IMR-90 (cell line): ENCODE data around the gene CNTFR. TPM values are rescaled to one million over a fixed set of nuclear protein-coding genes. Genes with fewer than 3 reads are reported as not detected.

Experiments
- ATAC-seq: fragments of 200-7000 bp; cut with Tn5 transposase; 2 replicates; pipeline ENCODE4 v1.9.1; 2020; ENCODE audit warnings: low read depth, mild to moderate bottlenecking, moderate library complexity
- BruUV-seq: library from RNA; stranded (reverse); fragments of 400-500 nt; replicated peaks from 2 replicates; lab custom pipeline; 2021; lab: Mats Ljungman, UMichigan
- CTCF ChIA-PET: fragments of 300-600 bp; formaldehyde crosslinking; extraction: SDS; loops from one replicate; lab custom pipeline; 2021; ENCODE audit warnings: antibody characterized with exemption; lab: Yijun Ruan, JAX
- POLR2A ChIA-PET: fragments of 300-600 bp; sonication (Branson Sonifier 250); formaldehyde crosslinking; loops from one replicate; lab custom pipeline; 2022; ENCODE audit warnings: antibody characterized with exemption; ENCODE audit not compliant: unreplicated experiment; lab: Charles Lee
- DNase-seq: peaks from one replicate; pipeline ENCODE4 v3.0.0; 2013
- H2AFZ ChIP-seq: replicated peaks from 2 replicates; pipeline ENCODE3; 2013; ENCODE audit warnings: low read length, mild to moderate bottlenecking; ENCODE audit not compliant: poor library complexity
- H2AK5ac ChIP-seq: 2 replicates; pipeline ENCODE4 v1.6.1; 2013; ENCODE audit warnings: low read depth, low read length, inconsistent platforms
- H2AK9ac ChIP-seq: replicated peaks from 2 replicates; pipeline ENCODE3; 2013; ENCODE audit warnings: mild to moderate bottlenecking, low read depth, low read length, moderate library complexity; ENCODE audit not compliant: poor library complexity
- H2BK120ac ChIP-seq: 2 replicates; pipeline ENCODE4 v1.6.1; 2013; ENCODE audit warnings: low read depth, low read length, inconsistent platforms
- H2BK15ac ChIP-seq: 3 replicates; pipeline ENCODE4 v1.6.1; 2013; ENCODE audit warnings: low read depth, low read length, inconsistent platforms
- H2BK20ac ChIP-seq: 2 replicates; pipeline ENCODE4 v1.6.1; 2013; ENCODE audit warnings: low read depth, mild to moderate bottlenecking, inconsistent platforms, low read length, moderate library complexity
- H2BK5ac ChIP-seq: 2 replicates; pipeline ENCODE4 v1.6.1; 2013; ENCODE audit warnings: mild to moderate bottlenecking, low read depth, low read length, inconsistent platforms; ENCODE audit not compliant: poor library complexity, severe bottlenecking
- H3K14ac ChIP-seq: replicated peaks from 2 replicates; pipeline ENCODE4 v1.6.1; 2013; ENCODE audit warnings: low read depth, low read length, inconsistent platforms
- H3K18ac ChIP-seq: 2 replicates; pipeline ENCODE4 v1.6.1; 2013; ENCODE audit warnings: low read depth, low read length, control low read depth
- H3K23ac ChIP-seq: 2 replicates; pipeline ENCODE4 v1.6.1; 2013; ENCODE audit warnings: low read depth, low read length, inconsistent platforms
- H3K27ac ChIP-seq: 2 replicates; pipeline ENCODE4 v1.5.1; 2013; ENCODE audit warnings: mild to moderate bottlenecking, control low read depth, low read length; ENCODE audit not compliant: insufficient read depth
- H3K27me3 ChIP-seq: 2 replicates; pipeline ENCODE4 v1.6.1; 2013; ENCODE audit warnings: low read length; ENCODE audit not compliant: control insufficient read depth, insufficient read depth
- H3K36me3 ChIP-seq: 2 replicates; pipeline ENCODE4 v1.6.1; 2013; ENCODE audit warnings: low read length, mixed read lengths; ENCODE audit not compliant: control insufficient read depth, insufficient read depth
- H3K4ac ChIP-seq: 2 replicates; pipeline ENCODE4 v1.6.1; 2013; ENCODE audit warnings: low read depth, low read length, inconsistent platforms
- H3K4me1 ChIP-seq: 2 replicates; pipeline ENCODE4 v1.6.1; 2013; ENCODE audit warnings: low read length, mixed read lengths; ENCODE audit not compliant: control insufficient read depth, insufficient read depth
- H3K4me2 ChIP-seq: 2 replicates; pipeline ENCODE4 v1.6.1; 2013; ENCODE audit warnings: low read depth, mild to moderate bottlenecking, control low read depth, low read length, moderate library complexity
- H3K4me3 ChIP-seq: 2 replicates; pipeline ENCODE4 v1.5.1; 2013; ENCODE audit warnings: low read depth, mild to moderate bottlenecking, control low read depth, low read length, moderate library complexity; ENCODE audit not compliant: insufficient read depth
- H3K56ac ChIP-seq: 2 replicates; pipeline ENCODE4 v1.6.1; 2013; ENCODE audit warnings: low read length, inconsistent platforms; ENCODE audit not compliant: insufficient read depth; ENCODE audit errors: extremely low read depth
- H3K79me1 ChIP-seq, 2 experiments: 2 replicates each; pipeline ENCODE4 v1.6.1; 2013; ENCODE audit warnings: low read length in 2 of 2, inconsistent platforms in 1 of 2, low read depth in 1 of 2
- H3K9ac ChIP-seq: 2 replicates; pipeline ENCODE4 v1.6.1; 2013; ENCODE audit warnings: low read depth, low read length, control low read depth
- H3K9me1 ChIP-seq: 2 replicates; pipeline ENCODE4 v1.6.1; 2013; ENCODE audit warnings: low read length, inconsistent platforms; ENCODE audit not compliant: insufficient read depth
- H3K9me3 ChIP-seq: 2 replicates; pipeline ENCODE4 v1.6.1; 2013; ENCODE audit warnings: low read length; ENCODE audit not compliant: control insufficient read depth, insufficient read depth
- H4K20me1 ChIP-seq: 2 replicates; pipeline ENCODE4 v1.6.1; 2013; ENCODE audit warnings: low read length, inconsistent platforms; ENCODE audit not compliant: insufficient read depth
- H4K5ac ChIP-seq: 2 replicates; pipeline ENCODE4 v1.6.1; 2013; ENCODE audit warnings: mild to moderate bottlenecking, low read depth, low read length, control low read depth
- H4K8ac ChIP-seq, 2 experiments: 2 replicates each; pipeline ENCODE4 v1.6.1; 2013; ENCODE audit warnings: low read depth in 2 of 2, low read length in 2 of 2, control low read depth in 1 of 2, inconsistent platforms in 1 of 2
- H4K91ac ChIP-seq: 2 replicates; pipeline ENCODE4 v1.6.1; 2013; ENCODE audit warnings: low read depth, low read length, inconsistent platforms; ENCODE audit not compliant: insufficient read depth
- BHLHE40 ChIP-seq: fragments of 150-350 bp; IDR thresholded peaks from 2 replicates; pipeline ENCODE4 v1.6.1; 2016; ENCODE audit warnings: mild to moderate bottlenecking, low read depth, low read length
- CEBPB ChIP-seq: IDR thresholded peaks from 2 replicates; pipeline ENCODE4 v1.6.1; 2012; ENCODE audit warnings: low read depth, low read length, improper control_type of control experiment
- CHD1 ChIP-seq: IDR thresholded peaks from 2 replicates; pipeline ENCODE4 v1.6.1; 2012; ENCODE audit warnings: low read depth, low read length, improper control_type of control experiment
- CTCF ChIP-seq: conservative IDR thresholded peaks from 2 replicates; pipeline ENCODE4 v1.5.1; 2012; ENCODE audit warnings: mild to moderate bottlenecking, low read depth, low read length, improper control_type of control experiment
- ELK1 ChIP-seq: fragments of 150-350 bp; IDR thresholded peaks from 2 replicates; pipeline ENCODE4 v1.6.1; 2016; ENCODE audit warnings: low read depth, mild to moderate bottlenecking, low read length, moderate library complexity, borderline replicate concordance
- FOS ChIP-seq: fragments of 150-350 bp; IDR thresholded peaks from 2 replicates; pipeline ENCODE4 v1.6.1; 2016; ENCODE audit warnings: low read depth, low read length
- MAFK ChIP-seq: IDR thresholded peaks from 2 replicates; pipeline ENCODE4 v1.6.1; 2012; ENCODE audit warnings: low read depth, low read length, improper control_type of control experiment
- MXI1 ChIP-seq: IDR thresholded peaks from 2 replicates; pipeline ENCODE4 v1.6.1; 2012; ENCODE audit warnings: low read depth, mild to moderate bottlenecking, low read length, moderate library complexity, borderline replicate concordance
- NFE2L2 ChIP-seq: fragments of 150-350 bp; IDR thresholded peaks from 2 replicates; pipeline ENCODE4 v1.6.1; 2016; ENCODE audit warnings: low read depth, mild to moderate bottlenecking, low read length
- POLR2A ChIP-seq: IDR thresholded peaks from 2 replicates; pipeline ENCODE4 v1.6.1; 2012; ENCODE audit warnings: mild to moderate bottlenecking, low read depth, low read length
- RAD21 ChIP-seq: IDR thresholded peaks from 2 replicates; pipeline ENCODE4 v1.6.1; 2012; ENCODE audit warnings: low read length, improper control_type of control experiment
- RCOR1 ChIP-seq: IDR thresholded peaks from 2 replicates; pipeline ENCODE4 v1.6.1; 2012; ENCODE audit warnings: mild to moderate bottlenecking, low read length, improper control_type of control experiment; ENCODE audit not compliant: insufficient replicate concordance
- RFX5 ChIP-seq: IDR thresholded peaks from 2 replicates; pipeline ENCODE4 v1.8.0; 2012; ENCODE audit warnings: low read depth, mild to moderate bottlenecking, low read length, moderate library complexity
- SMC3 ChIP-seq: fragments of 150-350 bp; IDR thresholded peaks from 2 replicates; pipeline ENCODE4 v1.6.1; 2016; ENCODE audit warnings: low read depth, mild to moderate bottlenecking, antibody characterized with exemption, low read length, moderate library complexity
- USF2 ChIP-seq: fragments of 150-350 bp; IDR thresholded peaks from 2 replicates; pipeline ENCODE4 v1.6.1; 2017; ENCODE audit warnings: mild to moderate bottlenecking, antibody characterized with exemption, low read length, low read depth
- WGBS, 2 experiments: methylation state at CpG; one replicate each; pipeline versions ENCODE4 v1.1.5 to v1.1.7; 2013; ENCODE audit warnings: missing lambda C conversion rate in 2 of 2; ENCODE audit not compliant: insufficient read length in 1 of 2; ENCODE audit errors: extremely low coverage in 2 of 2; 5-methylcytosine and 5-hydroxymethylcytosine counted together
- dilution Hi-C: fragments of 300-500 bp; cut with HindIII; formaldehyde crosslinking; loops from one replicate; pipeline ENCODE4 v1.14.3; 2018; ENCODE audit warnings: low sequenced_read_pairs; ENCODE audit not compliant: unreplicated experiment
- in situ Hi-C: fragments of 300-500 bp; cut with MboI; formaldehyde crosslinking; loops from 3 replicates; pipeline ENCODE4 v1.14.3; 2019; ENCODE audit warnings: low sequenced_read_pairs, inconsistent platforms, mixed read lengths
- intact Hi-C: fragments of 100-400 bp; cut with micrococcal nuclease; formaldehyde crosslinking; loops from 2 replicates; pipeline ENCODE4 v1.10.0; 2022
- polyA plus RNA-seq, 3 experiments: library from polyadenylated mRNA; depleted of rRNA; stranded (reverse); fragments of >200 nt; gene quantifications; 2 replicates each; pipeline ENCODE4 v1.2.3, GENCODE V29; 2012; ENCODE audit warnings: low replicate concordance in 1 of 3
- total RNA-seq: library from RNA; depleted of rRNA; stranded (reverse); fragments of >200 nt; gene quantifications from 2 replicates; pipeline ENCODE4 v1.2.3, GENCODE V29; 2012

The CNTFR gene
- total and polyA plus RNA-seq, 2 of the 4 experiments (the other 2 are of a cell fraction): not detected

- CTCF ChIA-PET: no interaction called here
- dilution Hi-C loops: no loop called here
- no peak for TF ChIP-seq BHLHE40
- TF ChIP-seq POLR2A: no peak
- no peak for TF ChIP-seq MAFK
- TF ChIP-seq CHD1: no peak
- no peak for TF ChIP-seq RFX5
- TF ChIP-seq MXI1: no peak
- TF ChIP-seq SMC3: no peak
- TF ChIP-seq RAD21: no peak
- no peak for TF ChIP-seq CTCF
- no peak for TF ChIP-seq ELK1
- TF ChIP-seq NFE2L2: no peak
- TF ChIP-seq USF2: no peak
- TF ChIP-seq RCOR1: no peak
- no peak for TF ChIP-seq CEBPB
- no peak for TF ChIP-seq FOS
These were observed 34.1 kb upstream of the CNTFR start for GRCh38 chr9:34623374-34624235.

More at GRCh38 chr9:34623374-34624235, 34.1 kb upstream of the CNTFR start:
- no peak overlapping the region for H4K5ac ChIP-seq
- no peak overlapping the region for H3K4ac ChIP-seq
- peak overlapping the region; percentile 38 for H2AK9ac ChIP-seq
- H3K4me1 ChIP-seq: peaks cover 5% of the 10 kb centered on the region; the same call in 1 of the 2 replicates
- no peak overlapping the region for H2AK5ac ChIP-seq
- no peak overlapping the region for H2BK20ac ChIP-seq
- POLR2A ChIA-PET: no interaction called here
- H2BK120ac ChIP-seq: no peak overlapping the region
- no peak overlapping the region for H4K91ac ChIP-seq
- H4K20me1 ChIP-seq: no peaks in the 10 kb centered on the region; the same call in 1 of the 2 replicates
- no peak overlapping the region for H3K4me3 ChIP-seq
- H3K56ac ChIP-seq: no peak overlapping the region
- H3K79me1 ChIP-seq: peaks cover 8 to 14% of the 10 kb centered on the region in 2 experiments
- no peak overlapping the region for H2BK15ac ChIP-seq
- H3K18ac ChIP-seq: no peak overlapping the region
- DNase-seq (no peak), ATAC-seq (no peak)
- H3K27ac ChIP-seq: no peak overlapping the region
- WGBS, 2 experiments: 19% methylated on average over 14 of the region's 63 CpGs; no CpG with 5 or more reads in 1 of the 2 experiments
- no peak overlapping the region for H3K14ac ChIP-seq
- H3K4me2 ChIP-seq: no peak overlapping the region
- intact Hi-C loops: no loop called here
- H3K27me3 ChIP-seq: peaks cover 59% of the 10 kb centered on the region
- H3K36me3 ChIP-seq: peaks cover under 1% of the 10 kb centered on the region; the same call in 1 of the 2 replicates
- no peak overlapping the region for H2BK5ac ChIP-seq
- BruUV-seq: no TSS peak
- no peak overlapping the region for H3K9ac ChIP-seq
- peaks cover 12% of the 10 kb centered on the region for H3K9me1 ChIP-seq
- in situ Hi-C loops: no loop called here
- no peak overlapping the region for H4K8ac ChIP-seq
- peak overlapping the region; percentile 19 for H2AFZ ChIP-seq
- no peak overlapping the region for H3K23ac ChIP-seq
- H3K9me3 ChIP-seq: no peaks in the 10 kb centered on the region
